ENCODE measurements around the gene ARMCX5.

- TF ChIP-seq CTCF (IDR thresholded peaks at IDR 0.05) (peak in 2 of 4 experiments; percentile 13 to 21), POLR2A (IDR thresholded peaks at IDR 0.05) (peak; percentile 27 to 41)
Measured at GRCh38 chrX:102599084-102599950, at the start of gene ARMCX5.

All from sigmoid colon (tissue), 3 donors.